ENCODE measurements around the gene ODC1.

ODC1 gene

DNA sequence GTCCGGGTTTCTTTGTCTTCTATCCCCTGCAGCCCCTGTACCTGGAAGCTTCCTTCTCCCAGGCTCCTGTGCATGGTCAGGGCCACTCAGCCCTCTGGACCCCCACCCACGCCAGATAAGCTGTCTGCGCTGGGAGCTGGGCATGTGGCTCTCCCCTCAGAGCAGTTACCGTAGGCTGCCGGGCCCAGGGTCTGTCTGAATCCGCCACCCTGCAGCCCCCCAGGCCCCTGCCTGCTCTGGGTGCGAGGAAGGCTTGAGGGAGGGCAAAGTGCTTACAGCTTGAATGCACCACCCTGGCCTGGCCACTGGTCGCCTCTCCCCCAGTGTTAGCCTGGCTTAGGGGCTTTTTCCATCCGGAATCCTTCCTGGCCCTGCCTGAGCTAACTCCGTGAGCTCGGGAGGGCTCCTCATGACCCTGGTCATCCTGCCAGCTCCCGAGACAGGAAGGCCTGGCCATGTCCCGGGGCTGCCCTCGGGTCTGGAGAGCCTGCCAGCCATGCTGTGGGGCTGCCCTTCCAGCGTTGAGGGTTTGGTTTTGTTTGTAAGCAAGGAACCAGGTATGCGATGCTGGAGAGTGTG, 50.7 kb downstream of the ODC1 start:
- DNase-seq = no peak

DNA sequence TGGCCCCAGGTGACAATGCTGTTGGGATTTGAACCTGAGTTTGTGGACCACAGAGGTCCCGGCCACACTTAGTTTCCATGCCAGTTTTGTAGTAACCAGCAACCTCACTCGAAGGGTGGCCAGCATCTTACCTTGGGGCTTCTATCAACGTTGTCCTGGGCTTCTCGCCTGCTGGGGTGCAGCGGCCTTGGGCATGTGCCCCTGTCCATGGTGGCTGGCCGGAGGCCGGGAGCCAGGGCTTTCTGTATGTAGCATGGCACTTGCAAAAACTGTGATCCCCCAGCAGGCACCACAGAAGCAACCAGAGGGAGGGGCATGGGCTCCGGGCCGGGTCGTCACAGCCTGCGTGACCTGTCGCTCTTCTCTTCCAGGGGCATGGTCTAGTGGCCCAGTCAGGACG, 51.7 kb downstream of the ODC1 start:
- DNase-seq = no peak

DNA sequence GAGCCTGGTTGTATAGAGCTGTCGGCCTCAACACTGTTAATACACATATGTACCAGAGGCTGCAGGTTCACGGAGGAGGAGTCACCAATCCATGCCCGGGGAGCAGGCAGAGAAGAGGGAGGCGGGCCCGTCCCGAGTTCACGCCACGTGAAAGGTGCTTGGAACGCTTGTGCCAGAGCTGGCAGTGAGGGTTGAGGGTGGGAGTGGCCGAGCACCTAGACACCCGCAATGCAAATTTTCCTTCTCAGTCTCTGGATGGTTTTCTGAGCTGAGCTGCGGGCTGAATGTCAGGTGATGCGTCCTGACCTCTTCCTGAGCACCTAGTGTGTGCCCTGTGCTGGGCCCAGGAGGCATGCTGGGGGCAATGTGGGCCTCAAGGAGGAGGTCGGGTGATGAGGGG, 52.2 kb downstream of the ODC1 start:
- DNase-seq = no peak

DNA sequence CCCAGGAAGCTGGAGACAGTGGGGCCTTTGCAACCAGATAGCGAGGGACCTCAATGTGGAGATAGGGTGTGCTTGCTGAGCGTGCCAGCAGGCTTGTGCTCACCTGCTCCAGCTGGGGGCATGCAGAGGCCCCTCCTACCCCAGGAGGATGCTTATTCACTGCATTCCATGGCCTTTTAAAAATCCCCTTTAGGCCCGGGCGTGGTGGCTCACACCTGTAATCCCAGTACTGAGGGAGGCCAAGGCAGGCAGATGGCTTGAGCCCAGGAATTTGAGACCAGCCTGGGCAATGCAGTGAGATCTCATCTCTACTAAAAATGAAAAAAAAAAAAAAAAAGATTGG, 54.5 kb downstream of the ODC1 start:
- no peak for DNase-seq

DNA sequence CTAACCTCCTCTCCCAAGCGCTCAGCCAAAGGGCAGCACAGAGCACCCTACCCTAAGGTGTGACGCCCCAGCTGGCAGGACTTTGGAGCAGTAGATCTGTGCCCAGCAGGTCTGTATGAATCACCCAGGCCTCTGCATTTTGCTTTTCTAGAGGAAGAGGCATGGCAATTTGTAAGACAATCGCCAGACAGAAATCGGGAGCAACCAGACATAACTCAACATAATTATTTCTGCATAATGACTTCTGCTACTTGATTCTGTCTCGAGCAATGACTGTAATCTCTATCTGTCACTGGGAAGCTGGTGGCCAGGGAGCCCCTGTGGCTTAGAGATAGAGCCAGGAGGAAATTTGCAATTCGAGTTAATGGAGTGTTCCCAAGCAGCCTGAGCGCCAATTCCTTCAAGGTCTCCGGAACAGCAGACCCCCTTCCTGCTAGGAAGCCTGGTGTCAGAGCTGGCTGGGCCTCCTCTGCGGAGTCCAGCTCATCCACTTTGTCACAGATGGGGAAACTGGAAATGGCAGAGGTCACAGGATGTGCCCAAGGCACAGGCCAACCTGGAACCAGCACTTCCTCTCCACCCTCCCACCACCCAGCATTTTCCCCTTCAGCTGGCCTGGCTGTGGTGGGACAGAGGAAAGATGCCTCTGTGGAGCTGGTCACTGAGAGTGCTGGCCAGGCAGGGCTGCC, 55.0 kb downstream of the ODC1 start:
- no peak for DNase-seq

DNA sequence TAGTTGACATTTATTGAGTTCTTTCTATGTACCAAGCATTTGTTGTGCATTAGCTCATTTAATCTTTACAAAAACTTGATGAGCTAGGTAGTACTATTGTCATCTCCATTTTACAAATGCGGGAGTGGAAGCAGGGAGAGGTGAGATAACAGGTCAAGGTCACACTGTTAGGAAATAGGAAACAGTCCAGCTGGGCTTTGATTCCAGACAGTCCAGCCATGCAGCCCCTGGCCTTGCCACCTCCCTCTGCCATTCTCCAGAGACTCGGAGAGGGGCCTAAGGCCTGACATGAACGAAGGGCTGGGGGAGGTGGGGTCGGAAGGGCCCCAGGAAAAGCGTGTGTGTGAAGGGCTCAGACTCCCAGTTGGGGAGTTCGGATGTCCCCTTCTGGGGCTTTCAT, 55.6 kb downstream of the ODC1 start:
- DNase-seq = no peak

DNA sequence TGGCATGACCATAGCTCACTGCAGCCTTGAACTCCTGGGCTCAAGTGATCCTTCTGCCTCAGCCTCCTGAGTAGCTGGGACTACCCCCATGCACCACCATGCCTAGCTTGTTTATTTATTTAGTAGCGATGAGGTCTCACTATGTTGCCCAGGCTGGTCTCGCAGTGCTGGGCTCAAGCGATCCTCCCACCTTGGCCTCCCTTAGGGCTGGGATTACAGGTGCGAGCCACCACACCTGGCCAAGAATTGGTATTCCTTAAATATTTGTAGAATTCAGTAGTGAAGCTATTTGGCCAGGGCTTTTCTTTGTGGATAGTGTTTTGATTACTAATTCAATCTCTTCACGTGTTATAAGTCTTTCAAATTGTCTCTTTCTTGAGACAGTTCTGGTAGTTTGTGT, 56.0 kb downstream of the ODC1 start:
- DNase-seq = no peak

DNA sequence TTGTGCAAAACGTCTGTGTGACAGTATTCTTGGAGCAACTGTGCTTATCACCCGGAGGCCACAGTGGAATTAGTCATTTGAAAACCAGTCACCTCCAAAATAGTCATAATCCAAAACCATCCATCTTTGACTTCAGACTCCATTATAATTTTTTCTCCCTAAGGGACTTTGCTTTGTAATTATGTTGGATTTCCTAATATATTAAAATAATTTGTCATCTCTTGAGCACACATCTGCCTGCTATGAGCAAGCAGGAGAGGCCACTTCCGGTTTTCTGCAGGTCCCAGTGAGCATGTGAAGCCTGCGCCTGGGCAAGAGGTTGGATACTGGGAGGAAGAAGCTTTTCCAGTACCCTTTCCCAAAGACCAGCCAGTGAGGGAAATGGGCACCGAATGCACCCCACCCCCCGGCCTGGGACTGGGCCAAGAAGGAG, 57.7 kb downstream of the ODC1 start:
- no peak for DNase-seq

Data from CD4-positive, alpha-beta T cell treated with Interleukin-4 for 4 hours (primary cell).